Pulmonary artery endothelial cell (primary cell): ENCODE data around the gene MFSD12. TPM values are rescaled to one million over a fixed set of nuclear protein-coding genes. Genes with fewer than 3 reads are reported as not detected.

Source experiments
- DNase-seq: peaks from one replicate; pipeline ENCODE4 v3.0.0-alpha.2; 2011; ENCODE audit warnings: low read depth, low spot score
- total RNA-seq: library from RNA; depleted of rRNA; stranded (reverse); fragments of >200 nt; gene quantifications from 2 replicates; pipeline ENCODE4 v1.2.3, GENCODE V29; 2014

The MFSD12 gene
- total RNA-seq: 65.7 and 72.8 TPM in 2 replicates

- peak; percentile 71 for DNase-seq
Measured at GRCh38 chr19:3557461-3558248, at the start of gene MFSD12. Gene MFSD12 (minus strand): TSS chr19:3557586. CDS start chr19:3557403, 183 bp downstream.

GRCh38 chr19:3606690-3607289 is 49.4 kb upstream of the MFSD12 start, which contains the start of gene TBXA2R:
Gene TBXA2R (minus strand): TSS chr19:3606875. CDS start chr19:3600634, 6,241 bp downstream.
- no peak for DNase-seq

GRCh38 chr19:3606174-3606689 is 48.8 kb upstream of the MFSD12 start:
- no peak for DNase-seq

GRCh38 chr19:3605770-3606169 is 48.4 kb upstream of the MFSD12 start:
- DNase-seq: no peak

GRCh38 chr19:3605361-3605760 is 48.0 kb upstream of the MFSD12 start:
- no peak for DNase-seq

GRCh38 chr19:3604987-3605343 is 47.6 kb upstream of the MFSD12 start:
- no peak for DNase-seq

GRCh38 chr19:3604227-3604986 is 47.0 kb upstream of the MFSD12 start:
- DNase-seq: no peak

GRCh38 chr19:3603121-3603811 is 45.9 kb upstream of the MFSD12 start:
- DNase-seq: no peak

GRCh38 chr19:3601021-3601420 is 43.6 kb upstream of the MFSD12 start:
- no peak for DNase-seq

GRCh38 chr19:3599776-3600187 is 42.4 kb upstream of the MFSD12 start:
- no peak for DNase-seq

GRCh38 chr19:3595521-3596061 is 38.2 kb upstream of the MFSD12 start:
- no peak for DNase-seq

- DNase-seq: no peak
Measured at GRCh38 chr19:3593156-3593555, 35.8 kb upstream of the MFSD12 start.

- DNase-seq: no peak
Measured at GRCh38 chr19:3591876-3592613, 34.7 kb upstream of the MFSD12 start.

GRCh38 chr19:3590991-3591659 is 33.7 kb upstream of the MFSD12 start:
- DNase-seq: no peak

GRCh38 chr19:3589949-3590348 is 32.6 kb upstream of the MFSD12 start:
- no peak for DNase-seq

- DNase-seq: no peak
Measured at GRCh38 chr19:3589439-3589838, 32.1 kb upstream of the MFSD12 start.

- no peak for DNase-seq
Measured at GRCh38 chr19:3586707-3587346, 29.4 kb upstream of the MFSD12 start.

GRCh38 chr19:3586127-3586626 is 28.8 kb upstream of the MFSD12 start:
- no peak for DNase-seq
